Neural progenitor cell (in vitro differentiated cells): Measurements from ENCODE around the gene PDE4A. TPM values are rescaled to one million over a fixed set of nuclear protein-coding genes. Genes with fewer than 3 reads are reported as not detected.

Source experiments
- DNase-seq: peaks from one replicate; pipeline ENCODE4 v3.0.0-alpha.2; 2016; ENCODE audit warnings: low spot score
- H2AFZ ChIP-seq: fragments of 200-600 bp; sonication (generic); replicated peaks from 2 replicates; pipeline ENCODE4 v1.6.1; 2016; ENCODE audit warnings: antibody characterized with exemption
- H3F3A ChIP-seq: fragments of 200-600 bp; sonication (generic); 2 replicates; pipeline ENCODE4 v1.6.1; 2016; ENCODE audit warnings: antibody characterized with exemption, low read depth
- H3K27ac ChIP-seq: fragments of 200-600 bp; sonication (generic); 2 replicates; pipeline ENCODE4 v1.5.1; 2016; ENCODE audit warnings: mild to moderate bottlenecking
- H3K27me3 ChIP-seq: fragments of 200-600 bp; sonication (generic); 2 replicates; pipeline ENCODE4 v1.6.1; 2016; ENCODE audit warnings: mild to moderate bottlenecking, moderate library complexity
- H3K36me3 ChIP-seq: fragments of 200-600 bp; sonication (generic); 2 replicates; pipeline ENCODE4 v1.5.1; 2016
- H3K4me1 ChIP-seq: fragments of 200-600 bp; sonication (generic); 2 replicates; pipeline ENCODE4 v1.6.1; 2016; ENCODE audit warnings: mixed run types
- H3K4me2 ChIP-seq: fragments of 200-600 bp; sonication (generic); 2 replicates; pipeline ENCODE4 v1.6.1; 2016
- H3K4me3 ChIP-seq: fragments of 200-600 bp; sonication (generic); 2 replicates; pipeline ENCODE4 v1.5.1; 2016
- H3K79me2 ChIP-seq: fragments of 200-600 bp; sonication (generic); 2 replicates; pipeline ENCODE4 v1.6.1; 2016; ENCODE audit warnings: low read depth
- H3K9ac ChIP-seq: fragments of 200-600 bp; sonication (generic); 2 replicates; pipeline ENCODE4 v1.6.1; 2016
- H3K9me3 ChIP-seq: fragments of 200-600 bp; sonication (generic); 2 replicates; pipeline ENCODE4 v1.5.1; 2016; ENCODE audit warnings: low read depth
- H4K20me1 ChIP-seq: fragments of 200-600 bp; sonication (generic); 2 replicates; pipeline ENCODE4 v1.6.1; 2016; ENCODE audit warnings: low read depth
- H3K27ac Mint-ChIP-seq: 3 replicates; pipeline ENCODE4 v1.8.0; 2021; ENCODE audit warnings: mixed read lengths
- H3K27me3 Mint-ChIP-seq: 2 replicates; pipeline ENCODE4 v1.8.0; 2022; ENCODE audit warnings: low read depth, mild to moderate bottlenecking, inconsistent platforms, moderate library complexity, mixed read lengths; ENCODE audit not compliant: insufficient read depth
- H3K36me3 Mint-ChIP-seq: 3 replicates; pipeline ENCODE4 v1.8.0; 2021; ENCODE audit warnings: mixed read lengths
- H3K4me1 Mint-ChIP-seq: 3 replicates; pipeline ENCODE4 v1.8.0; 2021; ENCODE audit warnings: mixed read lengths
- H3K4me3 Mint-ChIP-seq: 3 replicates; pipeline ENCODE4 v1.8.0; 2021; ENCODE audit warnings: mild to moderate bottlenecking, moderate library complexity, mixed read lengths
- H3K9me3 Mint-ChIP-seq: 3 replicates; pipeline ENCODE4 v1.8.0; 2020; ENCODE audit warnings: mixed read lengths
- EZH2 ChIP-seq: fragments of 200-600 bp; sonication (generic); IDR thresholded peaks from 2 replicates; pipeline ENCODE4 v1.6.1; 2017; ENCODE audit warnings: antibody characterized with exemption, mild to moderate bottlenecking, moderate library complexity
- EZH2phosphoT487 ChIP-seq: fragments of 200-600 bp; sonication (generic); IDR thresholded peaks from 2 replicates; pipeline ENCODE4 v1.6.1; 2017; ENCODE audit warnings: antibody characterized with exemption
- total RNA-seq: library from RNA; depleted of rRNA; stranded (reverse); fragments of >200 nt; gene quantifications from 2 replicates; pipeline ENCODE4 v1.2.3, GENCODE V29; 2015; ENCODE audit warnings: low replicate concordance
- TF ChIP-seq, protein P1 (sequence below): fragments of 200-600 bp; sonication (generic); IDR thresholded peaks from 2 replicates; pipeline ENCODE4 v1.5.1; 2017; ENCODE audit warnings: antibody characterized with exemption, mild to moderate bottlenecking

Gene PDE4A
- total RNA-seq, 1 donor from 2014 or later, result 0.37 TPM

DNA sequence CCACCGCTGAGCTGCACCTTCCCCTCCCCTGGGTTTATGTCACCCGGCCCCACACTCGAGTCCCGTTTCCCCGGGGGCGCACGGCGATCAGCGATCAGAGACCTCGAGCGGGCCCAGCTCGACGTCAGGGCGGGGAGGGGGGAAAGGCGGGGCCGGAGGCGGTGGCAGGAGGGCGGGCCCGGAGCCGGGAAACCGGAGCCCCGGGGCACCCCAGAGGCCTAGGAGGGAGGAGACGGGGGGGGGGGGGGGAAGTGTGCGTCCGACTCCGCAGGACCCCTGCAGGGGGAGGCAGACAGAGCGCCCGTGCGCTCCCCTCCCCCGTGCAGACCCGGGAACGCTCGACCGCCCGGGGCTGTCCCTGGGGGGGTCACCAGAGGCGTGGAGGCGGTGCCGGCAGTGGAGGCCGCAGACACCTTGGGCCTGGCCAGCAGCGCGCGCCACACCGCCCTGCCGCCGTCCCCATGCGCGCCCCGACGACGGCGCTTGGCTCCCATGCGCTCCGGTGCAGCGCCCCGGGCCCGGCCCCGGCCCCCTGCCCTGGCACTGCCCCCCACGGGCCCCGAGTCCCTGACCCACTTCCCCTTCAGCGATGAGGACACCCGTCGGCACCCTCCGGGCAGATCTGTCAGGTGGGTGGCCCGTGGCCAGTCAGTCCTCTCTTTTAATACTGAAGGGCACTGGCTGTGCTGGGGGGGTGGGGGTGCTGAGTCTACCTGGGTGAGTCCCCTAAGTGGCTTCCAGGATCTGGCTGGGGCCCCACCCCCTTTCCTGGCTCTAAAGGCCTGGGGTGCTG, 11.8 kb downstream of the PDE4A start:
- Histone ChIP-seq H3K36me3 (no peaks in the 10 kb centered on the region), H3K4me3 (peak overlapping the region; percentile 40), H3K79me2 (no peaks in the 10 kb centered on the region), H3K4me2 (peak overlapping the region; percentile 73), H3K9me3 (no peaks in the 10 kb centered on the region), H3F3A (peaks cover 25% of the 10 kb centered on the region), H4K20me1 (peaks cover 8% of the 10 kb centered on the region), H3K9ac (no peak overlapping the region), H3K4me1 (peaks cover 6% of the 10 kb centered on the region), H2AFZ (no peak overlapping the region), H3K27me3 (peaks cover 67% of the 10 kb centered on the region), H3K27ac (no peak overlapping the region)
- peak; percentile 73 for DNase-seq
- H3K4me3 Mint-ChIP-seq, result peak overlapping the region; percentile 76
- no peak overlapping the region for H3K27ac Mint-ChIP-seq
- peaks cover 12% of the 10 kb centered on the region for H3K4me1 Mint-ChIP-seq
- H3K9me3 Mint-ChIP-seq, result peaks cover 4% of the 10 kb centered on the region
- TF ChIP-seq, protein P1, sequence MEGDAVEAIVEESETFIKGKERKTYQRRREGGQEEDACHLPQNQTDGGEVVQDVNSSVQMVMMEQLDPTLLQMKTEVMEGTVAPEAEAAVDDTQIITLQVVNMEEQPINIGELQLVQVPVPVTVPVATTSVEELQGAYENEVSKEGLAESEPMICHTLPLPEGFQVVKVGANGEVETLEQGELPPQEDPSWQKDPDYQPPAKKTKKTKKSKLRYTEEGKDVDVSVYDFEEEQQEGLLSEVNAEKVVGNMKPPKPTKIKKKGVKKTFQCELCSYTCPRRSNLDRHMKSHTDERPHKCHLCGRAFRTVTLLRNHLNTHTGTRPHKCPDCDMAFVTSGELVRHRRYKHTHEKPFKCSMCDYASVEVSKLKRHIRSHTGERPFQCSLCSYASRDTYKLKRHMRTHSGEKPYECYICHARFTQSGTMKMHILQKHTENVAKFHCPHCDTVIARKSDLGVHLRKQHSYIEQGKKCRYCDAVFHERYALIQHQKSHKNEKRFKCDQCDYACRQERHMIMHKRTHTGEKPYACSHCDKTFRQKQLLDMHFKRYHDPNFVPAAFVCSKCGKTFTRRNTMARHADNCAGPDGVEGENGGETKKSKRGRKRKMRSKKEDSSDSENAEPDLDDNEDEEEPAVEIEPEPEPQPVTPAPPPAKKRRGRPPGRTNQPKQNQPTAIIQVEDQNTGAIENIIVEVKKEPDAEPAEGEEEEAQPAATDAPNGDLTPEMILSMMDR, result no peak
- TF ChIP-seq EZH2, result peak; percentile 25
- no peak for TF ChIP-seq EZH2phosphoT487
- H3K36me3 Mint-ChIP-seq, result no peaks in the 10 kb centered on the region
- peaks cover 60% of the 10 kb centered on the region for H3K27me3 Mint-ChIP-seq

DNA sequence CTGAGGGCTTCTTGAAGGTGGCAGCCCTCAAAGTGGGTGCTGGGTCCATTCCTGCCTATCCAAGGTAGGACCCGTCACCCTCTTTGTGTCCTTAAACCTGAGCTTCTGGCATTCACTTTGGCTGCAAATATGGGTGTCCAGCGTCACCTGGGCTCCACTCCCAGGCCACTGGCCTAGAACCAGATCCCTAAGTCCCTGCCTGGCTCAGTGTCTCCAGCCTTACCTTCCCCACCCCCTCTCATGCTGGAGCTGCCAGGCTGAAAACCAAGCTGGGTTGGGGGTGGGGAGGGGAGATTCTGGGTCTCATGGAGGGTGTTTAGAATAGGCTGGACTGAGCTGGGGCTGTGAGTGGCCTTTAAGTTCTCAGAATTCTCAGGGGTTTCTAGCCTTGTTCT, 12.4 kb downstream of the PDE4A start:
- TF ChIP-seq, protein P1, result no peak
- TF ChIP-seq EZH2 (no peak), EZH2phosphoT487 (no peak)
- no peak overlapping the region for H3K4me3 ChIP-seq
- peaks cover 55% of the 10 kb centered on the region for H3K27me3 Mint-ChIP-seq
- no peak overlapping the region for H3K9ac ChIP-seq
- no peaks in the 10 kb centered on the region for H3K36me3 Mint-ChIP-seq
- no peak overlapping the region for H3K27ac ChIP-seq
- H3K9me3 Mint-ChIP-seq, result peaks cover 4% of the 10 kb centered on the region
- H3K9me3 ChIP-seq, result no peaks in the 10 kb centered on the region
- H3K36me3 ChIP-seq, result no peaks in the 10 kb centered on the region
- H3K4me2 ChIP-seq, result peak overlapping the region; percentile 73
- peaks cover 12% of the 10 kb centered on the region for H3K4me1 Mint-ChIP-seq
- H3K27ac Mint-ChIP-seq, result no peak overlapping the region
- H3K27me3 ChIP-seq, result peaks cover 61% of the 10 kb centered on the region
- no peak for DNase-seq
- peaks cover 8% of the 10 kb centered on the region for H4K20me1 ChIP-seq
- peaks cover 25% of the 10 kb centered on the region for H3F3A ChIP-seq
- peaks cover 6% of the 10 kb centered on the region for H3K4me1 ChIP-seq
- H3K79me2 ChIP-seq, result no peaks in the 10 kb centered on the region
- H3K4me3 Mint-ChIP-seq, result peak overlapping the region; percentile 46
- H2AFZ ChIP-seq, result no peak overlapping the region

DNA sequence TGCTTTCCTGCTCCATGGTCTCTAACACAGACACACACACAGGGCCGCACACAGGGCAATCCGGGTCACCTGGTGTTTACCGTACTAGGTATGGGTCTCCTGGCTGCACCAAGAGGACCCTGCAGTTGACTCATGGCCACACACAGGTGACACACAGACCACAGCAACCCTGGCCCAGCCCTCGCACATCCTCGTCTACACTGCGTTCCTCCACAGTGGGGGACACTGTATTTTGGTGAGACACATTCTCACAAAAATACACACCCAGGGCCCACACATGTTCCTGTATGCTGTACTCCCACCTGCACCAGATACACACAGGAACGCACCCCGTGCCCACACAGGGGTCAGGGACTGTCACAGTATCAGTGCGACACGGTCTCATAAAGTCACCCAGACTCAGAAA, 12.8 kb downstream of the PDE4A start:
- Histone ChIP-seq H3K27ac (no peak overlapping the region), H3K4me3 (no peak overlapping the region), H3K36me3 (no peaks in the 10 kb centered on the region), H3K4me2 (no peak overlapping the region), H3K9ac (no peak overlapping the region), H4K20me1 (peaks cover 8% of the 10 kb centered on the region), H3K27me3 (peaks cover 57% of the 10 kb centered on the region), H3K4me1 (peaks cover 6% of the 10 kb centered on the region), H3F3A (peaks cover 25% of the 10 kb centered on the region), H3K9me3 (no peaks in the 10 kb centered on the region), H3K79me2 (no peaks in the 10 kb centered on the region), H2AFZ (no peak overlapping the region)
- H3K4me3 Mint-ChIP-seq, result peak overlapping the region; percentile 49
- no peaks in the 10 kb centered on the region for H3K36me3 Mint-ChIP-seq
- TF ChIP-seq EZH2 (no peak), EZH2phosphoT487 (no peak)
- TF ChIP-seq, protein P1, result no peak
- H3K27ac Mint-ChIP-seq, result no peak overlapping the region
- H3K4me1 Mint-ChIP-seq, result peaks cover 12% of the 10 kb centered on the region
- H3K27me3 Mint-ChIP-seq, result peaks cover 51% of the 10 kb centered on the region
- no peak for DNase-seq
- peaks cover 4% of the 10 kb centered on the region for H3K9me3 Mint-ChIP-seq
